BJ (cell line): ENCODE results near the gene ST6GAL1. TPM values are rescaled to one million over a fixed set of nuclear protein-coding genes. Genes with fewer than 3 reads are reported as not detected.

Experiments
- CTCF ChIA-PET: fragments of 350-600 bp; formaldehyde crosslinking; extraction: SDS; loops from one replicate; lab custom pipeline; 2021; ENCODE audit warnings: antibody characterized with exemption, inconsistent platforms; lab: Yijun Ruan, JAX
- POLR2A ChIA-PET: fragments of 300-600 bp; sonication (Branson Sonifier 250); formaldehyde crosslinking; extraction: SDS; loops from one replicate; lab custom pipeline; 2021; ENCODE audit warnings: antibody characterized with exemption; lab: Charles Lee
- DNase-seq: peaks from one replicate; pipeline ENCODE4 v3.0.0-alpha.2; 2011; ENCODE audit warnings: low read depth
- H3K27me3 ChIP-seq: 2 replicates; pipeline ENCODE4 v1.6.0; 2011; ENCODE audit warnings: low read length; ENCODE audit not compliant: control insufficient read depth, insufficient read depth
- H3K36me3 ChIP-seq: 2 replicates; pipeline ENCODE4 v1.5.1; 2011; ENCODE audit warnings: low read length; ENCODE audit not compliant: control insufficient read depth, insufficient read depth
- H3K4me3 ChIP-seq: 2 replicates; pipeline ENCODE4 v1.5.1; 2011; ENCODE audit warnings: low read depth, mild to moderate bottlenecking, control low read depth, low read length
- polyA plus RNA-seq: library from polyadenylated mRNA; depleted of rRNA; stranded (reverse); fragments of >200 nt; gene quantifications from 2 replicates; pipeline ENCODE4 v1.2.3, GENCODE V29; 2011
- TF ChIP-seq, protein P1 (sequence below): IDR thresholded peaks from 2 replicates; pipeline ENCODE4 v1.5.1; 2011; ENCODE audit warnings: low read depth, mild to moderate bottlenecking, control low read depth, inconsistent platforms, low read length, moderate library complexity; ENCODE audit not compliant: insufficient read depth

ST6GAL1 gene
- polyA plus RNA-seq, 1 experiment = 1.5 TPM

- ChIA-PET POLR2A (no interaction called here), CTCF (interaction anchor here (0.7 kb wide), 1 partner anchor 247 kb away, joined by 3 read pairs; no protein-coding TSS in a partner anchor)
- DNase-seq = no peak
- H3K4me3 ChIP-seq = no peak overlapping the region
- H3K36me3 ChIP-seq = no peaks in the 10 kb centered on the region; the same call in 1 of the 2 replicates
- H3K27me3 ChIP-seq = peaks cover 1% of the 10 kb centered on the region; the same call in 1 of the 2 replicates
- TF ChIP-seq, protein P1, sequence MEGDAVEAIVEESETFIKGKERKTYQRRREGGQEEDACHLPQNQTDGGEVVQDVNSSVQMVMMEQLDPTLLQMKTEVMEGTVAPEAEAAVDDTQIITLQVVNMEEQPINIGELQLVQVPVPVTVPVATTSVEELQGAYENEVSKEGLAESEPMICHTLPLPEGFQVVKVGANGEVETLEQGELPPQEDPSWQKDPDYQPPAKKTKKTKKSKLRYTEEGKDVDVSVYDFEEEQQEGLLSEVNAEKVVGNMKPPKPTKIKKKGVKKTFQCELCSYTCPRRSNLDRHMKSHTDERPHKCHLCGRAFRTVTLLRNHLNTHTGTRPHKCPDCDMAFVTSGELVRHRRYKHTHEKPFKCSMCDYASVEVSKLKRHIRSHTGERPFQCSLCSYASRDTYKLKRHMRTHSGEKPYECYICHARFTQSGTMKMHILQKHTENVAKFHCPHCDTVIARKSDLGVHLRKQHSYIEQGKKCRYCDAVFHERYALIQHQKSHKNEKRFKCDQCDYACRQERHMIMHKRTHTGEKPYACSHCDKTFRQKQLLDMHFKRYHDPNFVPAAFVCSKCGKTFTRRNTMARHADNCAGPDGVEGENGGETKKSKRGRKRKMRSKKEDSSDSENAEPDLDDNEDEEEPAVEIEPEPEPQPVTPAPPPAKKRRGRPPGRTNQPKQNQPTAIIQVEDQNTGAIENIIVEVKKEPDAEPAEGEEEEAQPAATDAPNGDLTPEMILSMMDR = no peak
Measured at GRCh38 chr3:186935133-186935532, 4.8 kb downstream of the ST6GAL1 start.

- ChIA-PET CTCF (interaction anchor here (0.7 to 1.5 kb wide), 3 partner anchors 11 to 229 kb away, joined by 3 to 4 read pairs (median 3); no protein-coding TSS in a partner anchor), POLR2A (no interaction called here)
- no peak for DNase-seq
- Histone ChIP-seq H3K36me3 (no peaks in the 10 kb centered on the region; the same call in 1 of the 2 replicates), H3K27me3 (peaks cover 1% of the 10 kb centered on the region; the same call in 1 of the 2 replicates), H3K4me3 (no peak overlapping the region)
- TF ChIP-seq, protein P1 = no peak
Measured at GRCh38 chr3:186937017-186937875, 6.9 kb downstream of the ST6GAL1 start.

DNA sequence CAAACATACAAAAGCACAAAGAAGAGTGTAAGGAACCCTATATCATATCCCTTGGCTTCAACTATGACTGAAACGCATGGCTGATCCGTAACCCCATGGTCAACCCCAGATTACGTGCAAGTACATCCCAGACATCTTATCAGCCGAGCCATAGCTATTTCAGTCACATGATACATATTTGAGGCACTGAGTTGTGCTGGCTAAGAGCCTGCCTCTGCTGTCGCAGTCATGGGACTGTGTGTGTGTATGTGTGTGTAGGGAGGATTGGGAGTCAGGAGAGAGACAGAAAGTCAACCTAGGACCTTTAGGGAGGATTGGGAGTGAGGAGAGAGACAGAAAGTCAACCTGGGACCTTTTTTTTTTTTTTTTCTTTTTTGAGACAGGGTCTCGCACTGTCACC, 8.4 kb downstream of the ST6GAL1 start:
- ChIA-PET POLR2A (no interaction called here), CTCF (interaction anchor here (1.5 kb wide), 1 partner anchor 10 kb away, joined by 3 read pairs; no protein-coding TSS in a partner anchor)
- TF ChIP-seq, protein P1 = no peak

GRCh38 chr3:186939536-186939935, 9.2 kb downstream of the ST6GAL1 start:
- TF ChIP-seq, protein P1 = no peak
- no peak overlapping the region for H3K4me3 ChIP-seq
- ChIA-PET POLR2A (no interaction called here), CTCF (interaction anchor here (1.5 kb wide), 1 partner anchor 8 kb away, joined by 5 read pairs; no protein-coding TSS in a partner anchor)
- H3K27me3 ChIP-seq = no peaks in the 10 kb centered on the region; the same call in 1 of the 2 replicates
- no peak for DNase-seq
- no peaks in the 10 kb centered on the region; the same call in 1 of the 2 replicates for H3K36me3 ChIP-seq

More for the DNA sequence above, 8.4 kb downstream of the ST6GAL1 start:
- Histone ChIP-seq H3K36me3 (no peaks in the 10 kb centered on the region; the same call in 1 of the 2 replicates), H3K27me3 (no peaks in the 10 kb centered on the region; the same call in 1 of the 2 replicates), H3K4me3 (no peak overlapping the region)
- no peak for DNase-seq

DNA sequence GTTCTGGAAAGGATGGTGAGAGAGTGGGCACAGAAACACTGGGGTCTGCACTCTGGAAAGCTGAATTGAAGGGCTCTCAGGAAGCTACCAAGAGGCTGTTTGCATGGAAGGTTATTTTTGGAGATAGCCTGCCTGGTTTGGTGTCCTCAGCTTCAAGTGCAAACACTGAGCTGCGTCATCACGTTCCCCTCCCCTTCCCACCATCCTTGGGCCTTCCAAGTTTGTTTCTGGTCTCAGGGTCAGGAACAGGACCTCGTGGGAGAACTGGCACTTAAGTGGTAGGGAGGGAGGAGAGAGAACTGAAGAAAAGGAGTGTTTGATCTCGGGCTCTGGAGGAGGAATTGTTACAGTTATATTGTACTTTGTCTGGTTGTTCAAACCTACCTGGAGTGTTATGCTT, 10.6 kb downstream of the ST6GAL1 start:
- ChIA-PET POLR2A (no interaction called here), CTCF (interaction anchor here (1.5 kb wide), 1 partner anchor 10 kb away, joined by 5 read pairs; no protein-coding TSS in a partner anchor)
- DNase-seq = no peak
- H3K4me3 ChIP-seq = no peak overlapping the region
- H3K36me3 ChIP-seq = no peaks in the 10 kb centered on the region; the same call in 1 of the 2 replicates
- H3K27me3 ChIP-seq = no peaks in the 10 kb centered on the region; the same call in 1 of the 2 replicates
- TF ChIP-seq, protein P1 = no peak
